ENCODE measurements around the gene PREB.

The PREB gene

GRCh38 chr2:27094353-27094984 lies 40.0 kb downstream of the PREB start:
- no peak for DNase-seq (ENCODE audit: low spot score)

- DNase-seq (ENCODE audit: low spot score): no peak
Measured at GRCh38 chr2:27093430-27094352, 40.7 kb downstream of the PREB start.

GRCh38 chr2:27092696-27093429 lies 41.6 kb downstream of the PREB start:
- no peak for DNase-seq (ENCODE audit: low spot score)

GRCh38 chr2:27091746-27092695 lies 42.4 kb downstream of the PREB start:
- no peak for DNase-seq (ENCODE audit: low spot score)

GRCh38 chr2:27089111-27089954 lies 45.1 kb downstream of the PREB start:
- no peak for DNase-seq (ENCODE audit: low spot score)

GRCh38 chr2:27088634-27089033 lies 45.8 kb downstream of the PREB start:
- DNase-seq (ENCODE audit: low spot score): no peak

GRCh38 chr2:27087823-27088410 lies 46.5 kb downstream of the PREB start:
- DNase-seq (ENCODE audit: low spot score): no peak

- DNase-seq (ENCODE audit: low spot score): peak; percentile 66
Measured at GRCh38 chr2:27086724-27087593, 47.5 kb downstream of the PREB start, which contains the start of gene KHK. TSS of gene KHK (plus strand) at chr2:27086772. CDS start at chr2:27087260, 488 bp downstream.

GRCh38 chr2:27086090-27086723 lies 48.2 kb downstream of the PREB start:
- peak; percentile 98 for DNase-seq (ENCODE audit: low spot score)

GRCh38 chr2:27085673-27086089 lies 48.8 kb downstream of the PREB start:
- no peak for DNase-seq (ENCODE audit: low spot score)

- DNase-seq (ENCODE audit: low spot score): no peak
Measured at GRCh38 chr2:27085062-27085672, 49.3 kb downstream of the PREB start.

- no peak for DNase-seq (ENCODE audit: low spot score)
Measured at GRCh38 chr2:27084297-27085061, 50.0 kb downstream of the PREB start.

GRCh38 chr2:27083410-27084296 lies 50.8 kb downstream of the PREB start:
- no peak for DNase-seq (ENCODE audit: low spot score)

GRCh38 chr2:27082773-27083409 lies 51.5 kb downstream of the PREB start:
- no peak for DNase-seq (ENCODE audit: low spot score)

- DNase-seq (ENCODE audit: low spot score): no peak
Measured at GRCh38 chr2:27081984-27082772, 52.3 kb downstream of the PREB start.

Data from D341Med (cell line).